GM19351 (cell line): ENCODE measurements around the gene ZGRF1.
"Not testable (repeated sequence)": the region's sequence is repeated elsewhere in the genome, so short reads cannot be mapped to it uniquely, and the experiment has no call there.

ENCODE experiments used
- ATAC-seq: cut with Tn5 transposase; IDR thresholded peaks from one replicate; pipeline ENCODE4 v1.9.1; 2021; ENCODE audit warnings: mild to moderate bottlenecking, moderate library complexity; ENCODE audit not compliant: unreplicated experiment

ZGRF1 gene

GRCh38 chr4:112642526-112642925 lies 5.8 kb upstream of the ZGRF1 start:
- ATAC-seq = no peak

GRCh38 chr4:112637552-112637866 lies 800 bp upstream of the ZGRF1 start:
- ATAC-seq = peak; percentile 1

GRCh38 chr4:112633477-112634235 lies 3.1 kb downstream of the ZGRF1 start:
- ATAC-seq = no peak

- no peak for ATAC-seq
Observed at GRCh38 chr4:112626228-112626627, 10.5 kb downstream of the ZGRF1 start.

- ATAC-seq = no peak
Observed at GRCh38 chr4:112616984-112617383, 19.7 kb downstream of the ZGRF1 start.

- ATAC-seq = not testable (repeated sequence)
Observed at GRCh38 chr4:112612814-112613213, 23.9 kb downstream of the ZGRF1 start.

- ATAC-seq = peak; percentile 68
Observed at GRCh38 chr4:112604589-112604988, 32.1 kb downstream of the ZGRF1 start.

- ATAC-seq = no peak
Observed at GRCh38 chr4:112594993-112595392, 41.7 kb downstream of the ZGRF1 start.

GRCh38 chr4:112593438-112594133 lies 43.1 kb downstream of the ZGRF1 start:
- peak; percentile 81 for ATAC-seq

GRCh38 chr4:112592717-112593116 lies 44.0 kb downstream of the ZGRF1 start:
- no peak for ATAC-seq

- ATAC-seq = no peak
Observed at GRCh38 chr4:112591593-112591992, 45.1 kb downstream of the ZGRF1 start.

- ATAC-seq = no peak
Observed at GRCh38 chr4:112589206-112589605, 47.5 kb downstream of the ZGRF1 start.

GRCh38 chr4:112585977-112586736 lies 50.6 kb downstream of the ZGRF1 start:
- no peak for ATAC-seq

GRCh38 chr4:112567536-112567935 lies 69.2 kb downstream of the ZGRF1 start:
- no peak for ATAC-seq

- no peak for ATAC-seq
Observed at GRCh38 chr4:112564706-112565270, 71.9 kb downstream of the ZGRF1 start.

- ATAC-seq = no peak
Observed at GRCh38 chr4:112563431-112564200, 73.1 kb downstream of the ZGRF1 start.

GRCh38 chr4:112562254-112562879 lies 74.3 kb downstream of the ZGRF1 start:
- no peak for ATAC-seq

GRCh38 chr4:112560084-112560483 lies 76.6 kb downstream of the ZGRF1 start:
- peak; percentile 73 for ATAC-seq

GRCh38 chr4:112559053-112559452 lies 77.7 kb downstream of the ZGRF1 start:
- ATAC-seq = no peak

- ATAC-seq = no peak
Observed at GRCh38 chr4:112557676-112558411, 78.9 kb downstream of the ZGRF1 start.
